Measurements from ENCODE around the gene PLK4.

The PLK4 gene

DNA sequence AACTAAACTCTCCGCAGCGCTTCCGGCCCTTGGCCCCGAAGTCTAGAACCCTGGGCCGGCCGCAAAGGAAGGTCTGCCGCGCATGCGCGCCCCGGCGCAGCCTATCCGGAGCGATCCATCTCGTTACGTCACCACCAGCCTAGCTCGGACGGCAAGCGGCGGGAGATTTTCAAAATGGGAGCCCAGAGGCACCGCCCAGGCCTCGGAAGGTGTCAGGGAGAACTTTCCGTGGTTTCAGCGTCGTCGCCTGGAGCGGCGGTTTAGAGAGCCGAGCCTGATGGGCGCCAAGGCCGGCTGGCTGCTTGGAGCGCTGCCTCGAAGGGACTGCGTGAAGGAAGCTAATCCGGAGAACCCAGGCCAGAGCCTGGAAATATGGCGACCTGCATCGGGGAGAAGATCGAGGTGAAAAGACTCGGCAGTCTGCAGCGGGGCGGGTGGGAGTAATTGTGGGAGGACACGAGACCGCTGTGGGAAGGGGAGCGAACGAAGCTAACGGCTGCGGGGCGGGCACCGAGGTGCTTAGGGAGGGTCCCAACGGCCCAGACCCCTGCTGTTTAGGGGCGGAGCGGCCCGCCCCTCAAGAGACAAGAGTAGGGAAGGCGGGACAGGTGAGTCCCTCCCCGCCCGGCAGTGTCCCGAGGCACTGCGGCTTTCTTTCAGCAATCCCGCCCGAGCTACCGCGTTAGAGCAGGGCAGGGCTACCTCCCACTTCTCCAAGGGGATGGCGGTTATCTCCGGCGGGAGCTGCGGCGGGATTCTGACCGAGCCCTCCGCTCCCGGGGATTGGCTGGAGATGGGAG lies at the start of gene PLK4:
Gene PLK4 (plus strand): TSS at position 131 of the 800 bp plus-strand sequence. CDS start 242 bp downstream, at position 373.
- TF ChIP-seq, protein P1, sequence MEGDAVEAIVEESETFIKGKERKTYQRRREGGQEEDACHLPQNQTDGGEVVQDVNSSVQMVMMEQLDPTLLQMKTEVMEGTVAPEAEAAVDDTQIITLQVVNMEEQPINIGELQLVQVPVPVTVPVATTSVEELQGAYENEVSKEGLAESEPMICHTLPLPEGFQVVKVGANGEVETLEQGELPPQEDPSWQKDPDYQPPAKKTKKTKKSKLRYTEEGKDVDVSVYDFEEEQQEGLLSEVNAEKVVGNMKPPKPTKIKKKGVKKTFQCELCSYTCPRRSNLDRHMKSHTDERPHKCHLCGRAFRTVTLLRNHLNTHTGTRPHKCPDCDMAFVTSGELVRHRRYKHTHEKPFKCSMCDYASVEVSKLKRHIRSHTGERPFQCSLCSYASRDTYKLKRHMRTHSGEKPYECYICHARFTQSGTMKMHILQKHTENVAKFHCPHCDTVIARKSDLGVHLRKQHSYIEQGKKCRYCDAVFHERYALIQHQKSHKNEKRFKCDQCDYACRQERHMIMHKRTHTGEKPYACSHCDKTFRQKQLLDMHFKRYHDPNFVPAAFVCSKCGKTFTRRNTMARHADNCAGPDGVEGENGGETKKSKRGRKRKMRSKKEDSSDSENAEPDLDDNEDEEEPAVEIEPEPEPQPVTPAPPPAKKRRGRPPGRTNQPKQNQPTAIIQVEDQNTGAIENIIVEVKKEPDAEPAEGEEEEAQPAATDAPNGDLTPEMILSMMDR (IDR thresholded peaks at IDR 0.05): no peak

DNA sequence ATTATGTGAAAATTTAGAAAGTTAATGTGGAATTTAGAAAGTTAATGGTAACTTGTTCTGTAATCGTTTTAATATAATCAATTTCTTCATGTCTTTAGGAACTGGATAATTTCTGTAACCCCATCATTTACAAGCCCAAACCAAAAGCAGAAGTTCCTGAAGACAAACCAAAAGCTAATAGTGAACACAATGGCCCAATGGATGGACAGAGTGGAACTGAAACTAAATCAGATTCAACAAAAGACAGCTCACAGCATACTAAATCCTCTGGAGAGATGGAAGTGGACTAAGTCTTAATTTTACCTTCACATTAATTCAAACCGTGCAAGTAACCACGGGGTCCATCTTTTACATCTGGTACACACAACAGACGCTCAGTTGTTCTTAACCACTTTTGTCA lies 48.1 kb upstream of the PLK4 start:
- TF ChIP-seq, protein P1 (IDR thresholded peaks at IDR 0.05): no peak

- TF ChIP-seq, protein P1 (IDR thresholded peaks at IDR 0.05): no peak
These were observed 36.7 kb upstream of the PLK4 start for GRCh38 chr4:127843704-127844600.

DNA sequence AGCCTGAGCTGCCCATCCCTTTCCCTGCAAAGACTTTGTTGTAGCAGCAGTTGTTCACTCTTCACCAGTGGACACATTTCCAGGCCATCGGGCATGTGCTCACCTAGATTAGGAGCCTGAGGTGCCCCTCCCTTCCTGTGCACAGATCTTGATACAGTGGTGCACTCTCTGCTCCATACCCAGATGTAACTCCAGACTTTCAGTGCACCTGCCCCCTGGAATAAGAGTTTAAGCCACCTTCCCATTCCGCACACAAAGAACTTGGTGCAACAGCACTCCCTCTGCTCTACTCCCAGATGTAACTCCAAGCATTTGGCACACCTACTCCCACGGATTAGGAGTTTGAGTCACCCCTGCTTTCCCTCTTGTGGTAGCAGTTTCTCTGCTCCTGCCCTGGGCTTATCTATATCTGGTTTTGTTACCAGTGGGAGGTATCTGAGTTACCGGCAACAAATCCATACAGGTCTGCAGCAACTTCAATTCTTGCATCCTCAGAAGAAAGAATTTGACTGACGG lies 36.0 kb upstream of the PLK4 start:
- TF ChIP-seq, protein P1 (IDR thresholded peaks at IDR 0.05): no peak

DNA sequence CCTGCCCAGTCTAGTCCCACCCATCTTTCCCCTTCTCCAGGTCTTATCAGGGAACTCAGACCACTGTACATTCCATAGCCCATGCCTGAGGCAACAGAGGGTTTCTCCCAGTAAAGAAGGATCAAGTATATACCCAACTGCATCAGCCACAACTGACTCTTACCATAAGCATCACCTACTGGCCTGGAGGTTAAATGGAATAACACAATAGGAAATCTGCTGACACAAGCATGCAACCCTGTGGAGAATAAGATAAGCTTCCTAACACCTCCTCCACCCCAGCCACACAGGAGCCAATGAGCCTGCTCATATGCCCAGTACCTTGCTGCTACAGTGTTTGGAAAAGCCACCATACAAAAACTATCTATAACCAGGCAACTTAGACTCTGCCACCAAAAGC lies 34.6 kb upstream of the PLK4 start:
- TF ChIP-seq, protein P1 (IDR thresholded peaks at IDR 0.05): no peak

GRCh38 chr4:127846765-127847164 lies 33.9 kb upstream of the PLK4 start:
- TF ChIP-seq, protein P1 (IDR thresholded peaks at IDR 0.05): no peak

GRCh38 chr4:127849505-127850234 lies 31.0 kb upstream of the PLK4 start:
- TF ChIP-seq, protein P1 (IDR thresholded peaks at IDR 0.05): no peak

All from LNCAP (cell line).